ENCODE measurements around the gene EMILIN2. TPM values are rescaled to one million over a fixed set of nuclear protein-coding genes. Genes with fewer than 3 reads are reported as not detected.

Gene EMILIN2
- total and polyA plus RNA-seq, 2 of the 8 experiments (the other 6 are each of a cell fraction or from before 2014, with no cell fraction given), result 6.0 to 7.5 TPM

DNA sequence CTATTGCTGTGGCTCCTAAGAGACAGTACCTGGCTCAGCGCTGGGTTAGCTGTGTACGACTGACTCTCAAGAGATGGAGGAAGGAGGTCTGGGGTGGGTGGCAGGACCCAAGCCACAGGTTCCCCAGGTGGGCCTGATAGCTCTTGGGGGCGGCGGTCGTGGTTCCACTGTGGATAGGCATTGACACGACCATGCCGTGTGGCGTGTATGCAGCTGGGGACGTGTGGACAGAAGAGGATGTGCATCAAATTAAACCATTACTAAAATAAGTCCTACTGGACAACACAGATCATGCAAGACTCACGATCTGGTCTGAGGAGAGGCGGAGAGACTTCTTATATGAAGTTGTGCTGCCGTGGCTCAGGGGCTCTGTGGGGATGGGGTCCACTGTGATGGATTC is 78.1 kb downstream of the EMILIN2 start:
- Histone ChIP-seq H4K8ac (ENCODE audit: extremely low read depth, insufficient read depth, low read length) (no peak overlapping the region), H3K79me2 (ENCODE audit: control insufficient read depth in 1 of 2, insufficient read depth in 2 of 2, low read length in 2 of 2) (no peaks in the 10 kb centered on the region), H3K14ac (ENCODE audit: insufficient read length) (no peak overlapping the region), H3K4me2 (ENCODE audit: insufficient read depth in 1 of 2, low read depth in 2 of 2, low read length in 2 of 2) (no peak overlapping the region), H3K79me1 (ENCODE audit: low read depth, low read length) (no peaks in the 10 kb centered on the region; the same call in 1 of the 2 replicates), H2BK12ac (ENCODE audit: low read depth, low read length) (no peak overlapping the region), H3K23me2 (ENCODE audit: low read depth, low read length) (no peaks in the 10 kb centered on the region), H2BK120ac (replicated peaks; ENCODE audit: low read depth, low read length) (no peak overlapping the region), H2BK5ac (ENCODE audit: low read depth, low read length) (no peak overlapping the region), H2AK5ac (ENCODE audit: low read depth, low read length) (no peak overlapping the region), H4K5ac (ENCODE audit: insufficient read length, low read depth, low read length) (no peak overlapping the region), H2BK20ac (ENCODE audit: low read length) (no peak overlapping the region), H3K18ac (ENCODE audit: extremely low read depth, low read length) (no peak overlapping the region), H3K27me3 (replicated peaks in 1 of 4; ENCODE audit: control insufficient read depth in 3 of 4, extremely low read depth in 1 of 4, insufficient read depth in 3 of 4, low read length in 3 of 4) (no peaks in the 10 kb centered on the region), H3K36me3 (ENCODE audit: control insufficient read depth in 2 of 4, insufficient read depth in 4 of 4, low read length in 3 of 4) (peaks cover 6 to 36% (median 22%) of the 10 kb centered on the region in 4 experiments), H2AFZ (ENCODE audit: low read length) (no peak overlapping the region), H3K23ac (ENCODE audit: insufficient read length) (no peak overlapping the region), H3K27ac (ENCODE audit: low read depth, low read length) (no peak overlapping the region), H3K4me1 (replicated peaks in 1 of 4; ENCODE audit: control insufficient read depth in 3 of 4, insufficient read depth in 4 of 4, low read length in 3 of 4) (no peaks in the 10 kb centered on the region), H2BK15ac (ENCODE audit: low read length) (no peak overlapping the region), H3K56ac (replicated peaks; ENCODE audit: insufficient read length, low read depth, low read length) (no peak overlapping the region), H3K4ac (replicated peaks; ENCODE audit: insufficient read length, low read depth, low read length) (no peak overlapping the region), H3K9ac (replicated peaks in 1 of 4; ENCODE audit: extremely low read depth in 1 of 4, low read depth in 3 of 4, low read length in 3 of 4) (no peak overlapping the region), H4K91ac (replicated peaks; ENCODE audit: insufficient read length, low read length) (no peak overlapping the region), H4K20me1 (replicated peaks in 1 of 2; ENCODE audit: control insufficient read depth in 1 of 2, insufficient read depth in 2 of 2, low read length in 2 of 2) (no peaks in the 10 kb centered on the region), H3K4me3 (ENCODE audit: extremely low read depth in 1 of 4, insufficient read depth in 2 of 4, low read depth in 3 of 4, low read length in 4 of 4) (no peak overlapping the region), H3K9me3 (ENCODE audit: insufficient read depth in 2 of 2, low read depth in 1 of 2, low read length in 1 of 2) (no peaks in the 10 kb centered on the region)
- ChIA-PET CTCF (ENCODE audit: partially characterized antibody) (interaction anchor here (0.7 to 1.7 kb wide), 2 partner anchors 11 to 321 kb away, joined by 3 to 4 read pairs; no protein-coding TSS in a partner anchor), POLR2A (ENCODE audit: partially characterized antibody) (interaction anchor here (1.5 kb wide), 1 partner anchor 10 kb away, joined by 3 read pairs; no protein-coding TSS in a partner anchor)
- TF ChIP-seq CEBPB (IDR thresholded peaks at IDR 0.05; ENCODE audit: low read depth, low read length), result no peak
- TF ChIP-seq POLR2AphosphoS5 (IDR thresholded peaks at IDR 0.05; ENCODE audit: low read depth, low read length), result no peak
- TF ChIP-seq, protein P1, sequence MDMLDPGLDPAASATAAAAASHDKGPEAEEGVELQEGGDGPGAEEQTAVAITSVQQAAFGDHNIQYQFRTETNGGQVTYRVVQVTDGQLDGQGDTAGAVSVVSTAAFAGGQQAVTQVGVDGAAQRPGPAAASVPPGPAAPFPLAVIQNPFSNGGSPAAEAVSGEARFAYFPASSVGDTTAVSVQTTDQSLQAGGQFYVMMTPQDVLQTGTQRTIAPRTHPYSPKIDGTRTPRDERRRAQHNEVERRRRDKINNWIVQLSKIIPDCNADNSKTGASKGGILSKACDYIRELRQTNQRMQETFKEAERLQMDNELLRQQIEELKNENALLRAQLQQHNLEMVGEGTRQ (IDR thresholded peaks at IDR 0.05; ENCODE audit: low read length), result no peak
- no peak for TF ChIP-seq JUN (IDR thresholded peaks at IDR 0.05; ENCODE audit: low read depth, low read length)
- TF ChIP-seq, protein P2, sequence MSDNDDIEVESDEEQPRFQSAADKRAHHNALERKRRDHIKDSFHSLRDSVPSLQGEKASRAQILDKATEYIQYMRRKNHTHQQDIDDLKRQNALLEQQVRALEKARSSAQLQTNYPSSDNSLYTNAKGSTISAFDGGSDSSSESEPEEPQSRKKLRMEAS (IDR thresholded peaks at IDR 0.05), result no peak
- FAIRE-seq, result no peak
- DNase-seq (ENCODE audit: low read depth in 1 of 2, low spot score in 2 of 2), result no peak
- 93% methylated on average over 12 of the region's 12 CpGs; no CpG with 5 or more reads in 1 of the 2 experiments for WGBS, 2 experiments (ENCODE audit: extremely low coverage in 1 of 2, insufficient coverage in 1 of 2, insufficient read length in 1 of 2, insufficient replicate concordance in 2 of 2, low coverage in 1 of 2, low lambda C conversion rate in 2 of 2, missing lambda C conversion rate in 1 of 2)
